H9 (cell line): ENCODE results near the gene RTN1. TPM values are rescaled to one million over a fixed set of nuclear protein-coding genes. Genes with fewer than 3 reads are reported as not detected.

Source experiments
- DNase-seq: peaks from one replicate; pipeline ENCODE4 v3.0.0-alpha.2; 2017
- H2AFZ ChIP-seq: one replicate; pipeline ENCODE4 v1.6.1; 2013; ENCODE audit warnings: mild to moderate bottlenecking, low read length, control low read depth, moderate library complexity
- H2AK5ac ChIP-seq: 2 replicates; pipeline ENCODE4 v1.6.1; 2013; ENCODE audit warnings: low read length, control low read depth, mixed read lengths; ENCODE audit not compliant: insufficient read length
- H2BK120ac ChIP-seq: one replicate; pipeline ENCODE4 v1.6.1; 2013; ENCODE audit warnings: low read depth, mild to moderate bottlenecking, low read length, control low read depth, inconsistent platforms; ENCODE audit not compliant: poor library complexity, severe bottlenecking
- H2BK12ac ChIP-seq: 2 replicates; pipeline ENCODE4 v1.6.1; 2013; ENCODE audit warnings: low read length, control low read depth, mixed read lengths, low read depth; ENCODE audit not compliant: insufficient read length
- H2BK15ac ChIP-seq: 2 replicates; pipeline ENCODE4 v1.6.1; 2013; ENCODE audit warnings: low read depth, low read length, control low read depth
- H2BK20ac ChIP-seq: one replicate; pipeline ENCODE4 v1.6.1; 2013; ENCODE audit warnings: low read depth, mild to moderate bottlenecking, low read length, control low read depth, inconsistent platforms; ENCODE audit not compliant: poor library complexity, severe bottlenecking
- H2BK5ac ChIP-seq: 2 replicates; pipeline ENCODE4 v1.6.1; 2013; ENCODE audit warnings: low read length, control low read depth, mixed read lengths; ENCODE audit not compliant: insufficient read length
- H3K14ac ChIP-seq: 2 replicates; pipeline ENCODE4 v1.6.1; 2013; ENCODE audit warnings: low read length, control low read depth; ENCODE audit not compliant: insufficient read depth
- H3K18ac ChIP-seq: 2 replicates; pipeline ENCODE4 v1.6.1; 2013; ENCODE audit warnings: low read depth, mild to moderate bottlenecking, mixed read lengths, low read length, control low read depth; ENCODE audit not compliant: insufficient read length
- H3K23ac ChIP-seq: 2 replicates; pipeline ENCODE4 v1.6.1; 2013; ENCODE audit warnings: low read length, control low read depth, mixed read lengths, low read depth; ENCODE audit not compliant: insufficient read length
- H3K23me2 ChIP-seq: 2 replicates; pipeline ENCODE4 v1.6.1; 2013; ENCODE audit warnings: low read depth, mild to moderate bottlenecking, mixed read lengths, low read length, control low read depth; ENCODE audit not compliant: insufficient read length, poor library complexity, severe bottlenecking
- H3K27ac ChIP-seq: 2 replicates; pipeline ENCODE4 v1.5.1; 2013; ENCODE audit warnings: low read length, control low read depth, mixed read lengths, low read depth; ENCODE audit not compliant: insufficient read length
- H3K27me3 ChIP-seq: 2 replicates; pipeline ENCODE4 v1.6.1; 2013; ENCODE audit warnings: low read length, control low read depth, inconsistent platforms; ENCODE audit not compliant: insufficient read depth
- H3K4ac ChIP-seq: 2 replicates; pipeline ENCODE4 v1.6.1; 2013; ENCODE audit warnings: low read depth, mild to moderate bottlenecking, control low read depth, inconsistent platforms, low read length, moderate library complexity
- H3K4me1 ChIP-seq: 2 replicates; pipeline ENCODE4 v1.6.1; 2013; ENCODE audit warnings: low read length, control low read depth, inconsistent platforms; ENCODE audit not compliant: insufficient read depth
- H3K4me2 ChIP-seq: 2 replicates; pipeline ENCODE4 v1.6.1; 2013; ENCODE audit warnings: low read length, control low read depth, mixed read lengths; ENCODE audit not compliant: insufficient read length, insufficient read depth
- H3K56ac ChIP-seq: 2 replicates; pipeline ENCODE4 v1.6.1; 2013; ENCODE audit warnings: low read depth, mild to moderate bottlenecking, mixed read lengths, low read length, control low read depth; ENCODE audit not compliant: insufficient read length
- H3K79me1 ChIP-seq: 2 replicates; pipeline ENCODE4 v1.6.1; 2013; ENCODE audit warnings: low read depth, mild to moderate bottlenecking, moderate library complexity, low read length, control low read depth, inconsistent platforms; ENCODE audit not compliant: insufficient read depth, poor library complexity, severe bottlenecking
- H3K79me2 ChIP-seq: 2 replicates; pipeline ENCODE4 v1.6.1; 2013; ENCODE audit warnings: low read length, control low read depth, inconsistent platforms; ENCODE audit not compliant: insufficient read depth
- H3K9ac ChIP-seq: 2 replicates; pipeline ENCODE4 v1.6.1; 2013; ENCODE audit warnings: low read length, control low read depth, mixed read lengths; ENCODE audit not compliant: insufficient read length; ENCODE audit errors: extremely low read depth
- H3K9me3 ChIP-seq: one replicate; pipeline ENCODE4 v1.6.1; 2013; ENCODE audit warnings: low read depth, low read length, inconsistent platforms; ENCODE audit not compliant: control insufficient read depth
- H3T11ph ChIP-seq: one replicate; pipeline ENCODE4 v1.6.1; 2013; ENCODE audit warnings: mild to moderate bottlenecking, low read length, control low read depth, inconsistent platforms
- H4K20me1 ChIP-seq: one replicate; pipeline ENCODE4 v1.6.1; 2013; ENCODE audit not compliant: control insufficient read depth, insufficient read length, insufficient read depth
- H4K5ac ChIP-seq: 2 replicates; pipeline ENCODE4 v1.6.1; 2013; ENCODE audit warnings: low read depth, mild to moderate bottlenecking, mixed read lengths, low read length, control low read depth; ENCODE audit not compliant: insufficient read length
- H4K8ac ChIP-seq: replicated peaks from 2 replicates; pipeline ENCODE4 v1.6.1; 2013; ENCODE audit warnings: low read length, control low read depth, mixed read lengths, low read depth; ENCODE audit not compliant: insufficient read length
- H4K91ac ChIP-seq: 2 replicates; pipeline ENCODE4 v1.6.1; 2013; ENCODE audit warnings: low read depth, mild to moderate bottlenecking, moderate library complexity, mixed read lengths, low read length, control low read depth; ENCODE audit not compliant: insufficient read length
- H3K27ac Mint-ChIP-seq, 3 experiments: 2 replicates in 2 of 3; 3 replicates in 1 of 3; pipeline ENCODE4 v1.8.0; 2020 to 2021; ENCODE audit warnings: mixed read lengths in 3 of 3, mild to moderate bottlenecking in 1 of 3, moderate library complexity in 1 of 3
- H3K27me3 Mint-ChIP-seq: 2 replicates; pipeline ENCODE4 v1.8.0; 2021; ENCODE audit warnings: low read depth, mild to moderate bottlenecking, moderate library complexity, mixed read lengths
- H3K36me3 Mint-ChIP-seq, 3 experiments: 2 replicates in 2 of 3; 3 replicates in 1 of 3; pipeline ENCODE4 v1.8.0; 2020 to 2021; ENCODE audit warnings: low read depth in 3 of 3, mixed read lengths in 3 of 3; ENCODE audit not compliant: insufficient read depth in 1 of 3
- H3K4me1 Mint-ChIP-seq, 2 experiments: 2 replicates each; pipeline ENCODE4 v1.8.0; 2020; ENCODE audit warnings: mixed read lengths in 2 of 2
- H3K4me3 Mint-ChIP-seq, 2 experiments: 2 replicates in 1 of 2; 3 replicates in 1 of 2; pipeline ENCODE4 v1.8.0; 2020 to 2021; ENCODE audit warnings: mild to moderate bottlenecking in 2 of 2, mixed read lengths in 2 of 2, moderate library complexity in 1 of 2
- H3K9me3 Mint-ChIP-seq, 2 experiments: 2 replicates in 1 of 2; 3 replicates in 1 of 2; pipeline ENCODE4 v1.8.0; 2020; ENCODE audit warnings: mild to moderate bottlenecking in 2 of 2, mixed read lengths in 2 of 2, moderate library complexity in 1 of 2
- WGBS: extraction: QIAGEN DNeasy Blood & Tissue Kit; methylation state at CpG from one replicate; pipeline ENCODE4 v1.1.7; 2013; ENCODE audit warnings: missing lambda C conversion rate, low lambda C conversion rate, mixed read lengths; ENCODE audit not compliant: insufficient read length; ENCODE audit errors: extremely low coverage; 5-methylcytosine and 5-hydroxymethylcytosine counted together
- total RNA-seq: library from RNA; stranded (reverse); gene quantifications from 2 replicates; pipeline ENCODE4 v1.2.1, GENCODE V29; 2021
- TF ChIP-seq, protein P1 (sequence below): fragments of 200-600 bp; sonication (generic); conservative IDR thresholded peaks from 3 replicates; pipeline ENCODE4 v1.8.0; 2021; ENCODE audit warnings: antibody characterized with exemption, mild to moderate bottlenecking

The RTN1 gene
- total RNA-seq, 1 experiment from 2014 or later, result 1.8 TPM

DNA sequence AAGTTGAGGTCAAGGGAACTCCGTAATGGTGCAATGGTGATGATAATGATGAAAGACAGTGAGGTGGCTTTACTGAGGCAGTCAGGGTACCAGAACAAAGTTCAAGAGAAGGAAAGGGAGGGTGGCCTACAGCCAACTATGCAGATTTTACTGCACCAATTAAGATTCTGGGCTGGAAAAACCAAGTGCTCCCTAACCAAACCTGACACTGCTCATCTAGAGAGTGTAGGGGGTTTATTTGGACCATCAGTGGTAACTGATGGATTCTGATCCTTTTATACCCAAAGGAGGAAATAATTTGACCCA is 49.8 kb upstream of the RTN1 start:
- Histone ChIP-seq H3T11ph (no peak overlapping the region), H4K20me1 (no peaks in the 10 kb centered on the region), H3K9ac (peak overlapping the region; percentile 12), H2BK20ac (no peak overlapping the region), H3K4me1 (no peaks in the 10 kb centered on the region), H4K91ac (no peak overlapping the region), H3K79me2 (no peaks in the 10 kb centered on the region), H3K27ac (no peak overlapping the region), H3K14ac (peak overlapping the region; percentile 70; the same call in 1 of the 2 replicates), H2BK5ac (no peak overlapping the region), H2BK120ac (no peak overlapping the region), H3K18ac (peak overlapping the region; percentile 59), H3K23me2 (peaks cover 8% of the 10 kb centered on the region), H3K9me3 (no peaks in the 10 kb centered on the region), H2AFZ (no peak overlapping the region), H4K8ac (no peak overlapping the region), H3K4me2 (peak overlapping the region; percentile 92), H3K56ac (no peak overlapping the region), H3K4ac (no peak overlapping the region), H2AK5ac (no peak overlapping the region), H2BK15ac (no peak overlapping the region), H2BK12ac (no peak overlapping the region), H3K79me1 (no peaks in the 10 kb centered on the region), H4K5ac (no peak overlapping the region), H3K27me3 (no peaks in the 10 kb centered on the region), H3K23ac (no peak overlapping the region)
- Mint-ChIP-seq H3K27me3 (peaks cover 2% of the 10 kb centered on the region), H3K4me3 (peak overlapping the region; percentile 81 to 88), H3K27ac (peak overlapping the region; percentile 49 to 99 (median 93); a peak in 6 of 7 replicates), H3K4me1 (peaks cover 11 to 14% of the 10 kb centered on the region in 2 experiments), H3K36me3 (peaks cover 2 to 11% (median 2%) of the 10 kb centered on the region in 3 experiments; a peak in 4 of 7 replicates), H3K9me3 (no peaks in the 10 kb centered on the region)
- TF ChIP-seq, protein P1, sequence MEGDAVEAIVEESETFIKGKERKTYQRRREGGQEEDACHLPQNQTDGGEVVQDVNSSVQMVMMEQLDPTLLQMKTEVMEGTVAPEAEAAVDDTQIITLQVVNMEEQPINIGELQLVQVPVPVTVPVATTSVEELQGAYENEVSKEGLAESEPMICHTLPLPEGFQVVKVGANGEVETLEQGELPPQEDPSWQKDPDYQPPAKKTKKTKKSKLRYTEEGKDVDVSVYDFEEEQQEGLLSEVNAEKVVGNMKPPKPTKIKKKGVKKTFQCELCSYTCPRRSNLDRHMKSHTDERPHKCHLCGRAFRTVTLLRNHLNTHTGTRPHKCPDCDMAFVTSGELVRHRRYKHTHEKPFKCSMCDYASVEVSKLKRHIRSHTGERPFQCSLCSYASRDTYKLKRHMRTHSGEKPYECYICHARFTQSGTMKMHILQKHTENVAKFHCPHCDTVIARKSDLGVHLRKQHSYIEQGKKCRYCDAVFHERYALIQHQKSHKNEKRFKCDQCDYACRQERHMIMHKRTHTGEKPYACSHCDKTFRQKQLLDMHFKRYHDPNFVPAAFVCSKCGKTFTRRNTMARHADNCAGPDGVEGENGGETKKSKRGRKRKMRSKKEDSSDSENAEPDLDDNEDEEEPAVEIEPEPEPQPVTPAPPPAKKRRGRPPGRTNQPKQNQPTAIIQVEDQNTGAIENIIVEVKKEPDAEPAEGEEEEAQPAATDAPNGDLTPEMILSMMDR, result no peak
- WGBS, result no CpG with 5 or more reads among the region's 1 CpG
- DNase-seq, result no peak
